Measurements from ENCODE around the gene SOX15.

The SOX15 gene

GRCh38 chr17:7589891-7590691, at the start of gene SOX15:
Gene SOX15 (minus strand): TSS chr17:7590094. CDS start chr17:7589676, 418 bp downstream.
- Histone ChIP-seq H3K27ac (peak within 1 kb of the TSS in 4 of 11 experiments; percentile 6 to 39 (median 30); a peak in 4 of 22 replicates), H3K36me3 (peaks cover 51 to 96% (median 88%) of the 10 kb centered on the region in 11 experiments), H3K4me3 (no peak within 1 kb of the TSS), H3K9ac (peak within 1 kb of the TSS in 10 of 11 experiments; percentile 8 to 67 (median 48); a peak in 17 of 22 replicates), H3K4me2 (peak within 1 kb of the TSS; percentile 27 to 95 (median 59); a peak in 21 of 22 replicates), H3K27me3 (no peaks in the 10 kb centered on the region), H3K4me1 (peaks cover 24 to 52% (median 44%) of the 10 kb centered on the region in 10 experiments), H4K20me1 (peaks cover 0 to 55% (median 12%) of the 10 kb centered on the region in 11 experiments; a peak in 13 of 22 replicates), H3K9me3 (replicated peaks in 1 of 11) (no peaks in the 10 kb centered on the region)
- no peak for TF ChIP-seq Cebpa-rat (IDR thresholded peaks at IDR 0.05)

GRCh38 chr17:7636163-7636562, 46.3 kb upstream of the SOX15 start:
- no peaks in the 10 kb centered on the region for H3K27me3 ChIP-seq
- no peaks in the 10 kb centered on the region; a peak in 1 of 22 replicates for H4K20me1 ChIP-seq
- H3K27ac ChIP-seq = no peak overlapping the region
- no peaks in the 10 kb centered on the region for H3K36me3 ChIP-seq
- H3K9me3 ChIP-seq (replicated peaks in 1 of 11) = peaks cover 0 to 5% (median 0%) of the 10 kb centered on the region in 11 experiments; a peak in 3 of 22 replicates
- no peak overlapping the region for H3K4me2 ChIP-seq
- peaks cover 4 to 15% (median 7%) of the 10 kb centered on the region in 10 experiments; a peak in 16 of 20 replicates for H3K4me1 ChIP-seq
- no peak overlapping the region for H3K9ac ChIP-seq
- no peak for TF ChIP-seq Cebpa-rat (IDR thresholded peaks at IDR 0.05)
- H3K4me3 ChIP-seq = no peak overlapping the region

- no peak for TF ChIP-seq Cebpa-rat (IDR thresholded peaks at IDR 0.05)
- no peaks in the 10 kb centered on the region; a peak in 1 of 22 replicates for H4K20me1 ChIP-seq
Observed at GRCh38 chr17:7634384-7634783, 44.5 kb upstream of the SOX15 start.

GRCh38 chr17:7633093-7633492, 43.2 kb upstream of the SOX15 start:
- Histone ChIP-seq H4K20me1 (no peaks in the 10 kb centered on the region), H3K36me3 (no peaks in the 10 kb centered on the region), H3K27me3 (no peaks in the 10 kb centered on the region), H3K4me3 (no peak overlapping the region), H3K9ac (peak overlapping the region in 5 of 11 experiments; percentile 11 to 42 (median 30); a peak in 4 of 22 replicates), H3K27ac (no peak overlapping the region; a peak in 2 of 22 replicates), H3K4me1 (peaks cover 0 to 10% (median 8%) of the 10 kb centered on the region in 10 experiments; a peak in 14 of 20 replicates), H3K9me3 (replicated peaks in 1 of 11) (no peaks in the 10 kb centered on the region), H3K4me2 (peak overlapping the region in 1 of 11 experiments; percentile 35; a peak in 1 of 22 replicates)
- TF ChIP-seq Cebpa-rat (IDR thresholded peaks at IDR 0.05) = no peak

More at GRCh38 chr17:7634384-7634783, 44.5 kb upstream of the SOX15 start:
- Histone ChIP-seq H3K27ac (no peak overlapping the region), H3K36me3 (no peaks in the 10 kb centered on the region), H3K4me3 (no peak overlapping the region), H3K4me1 (peaks cover 4 to 15% (median 7%) of the 10 kb centered on the region in 10 experiments; a peak in 16 of 20 replicates), H3K4me2 (peak overlapping the region in 1 of 11 experiments; percentile 37; a peak in 3 of 22 replicates), H3K9me3 (replicated peaks in 1 of 11) (no peaks in the 10 kb centered on the region), H3K27me3 (no peaks in the 10 kb centered on the region), H3K9ac (no peak overlapping the region)

GRCh38 chr17:7632492-7632894, 42.6 kb upstream of the SOX15 start:
- no peaks in the 10 kb centered on the region for H3K27me3 ChIP-seq
- no peaks in the 10 kb centered on the region for H3K9me3 ChIP-seq (replicated peaks in 1 of 11)
- peak overlapping the region in 3 of 11 experiments; percentile 6 to 35 (median 18); a peak in 2 of 22 replicates for H3K4me2 ChIP-seq
- H3K4me1 ChIP-seq = peaks cover 0 to 13% (median 10%) of the 10 kb centered on the region in 10 experiments; a peak in 14 of 20 replicates
- TF ChIP-seq Cebpa-rat (IDR thresholded peaks at IDR 0.05) = no peak
- no peaks in the 10 kb centered on the region for H3K36me3 ChIP-seq
- H3K27ac ChIP-seq = peak overlapping the region in 2 of 11 experiments; percentile 1 to 10; a peak in 2 of 22 replicates
- no peaks in the 10 kb centered on the region for H4K20me1 ChIP-seq
- peak overlapping the region in 6 of 11 experiments; percentile 11 to 42 (median 26); a peak in 5 of 22 replicates for H3K9ac ChIP-seq
- no peak overlapping the region for H3K4me3 ChIP-seq

- no peak for TF ChIP-seq Cebpa-rat (IDR thresholded peaks at IDR 0.05)
- no peaks in the 10 kb centered on the region for H3K36me3 ChIP-seq
Observed at GRCh38 chr17:7631398-7632380, 41.8 kb upstream of the SOX15 start.

DNA sequence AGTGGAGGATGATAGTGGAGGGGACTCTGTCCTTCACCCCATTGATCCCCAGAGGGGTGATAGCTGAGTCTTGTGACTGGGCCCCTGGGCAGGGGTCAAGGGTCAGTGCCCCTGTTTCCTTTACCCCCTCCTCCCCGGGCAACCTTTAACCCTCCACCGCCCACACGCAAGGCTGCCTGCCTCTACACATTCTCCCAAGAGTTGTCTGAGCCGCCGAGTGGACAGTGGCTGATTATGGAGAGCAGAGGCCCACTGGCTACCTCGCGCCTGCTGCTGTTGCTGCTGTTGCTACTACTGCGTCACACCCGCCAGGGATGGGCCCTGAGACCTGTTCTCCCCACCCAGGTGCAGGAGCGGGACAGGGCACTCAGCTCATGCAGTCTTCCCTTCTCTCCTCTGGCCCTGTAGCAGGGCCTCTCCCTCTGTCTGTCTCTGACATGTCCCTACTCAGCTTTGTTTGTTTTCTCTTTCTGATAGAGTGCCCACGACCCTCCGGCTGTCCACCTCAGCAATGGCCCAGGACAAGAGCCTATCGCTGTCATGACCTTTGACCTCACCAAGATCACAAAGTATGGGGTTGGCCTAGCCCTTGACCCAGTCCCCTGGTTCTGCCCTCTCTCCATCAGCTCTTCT, 40.2 kb upstream of the SOX15 start, which contains the start of gene SHBG:
TSS of gene SHBG (plus strand) at position 197 of the 633 bp plus-strand sequence. CDS start at position 235, 38 bp downstream.
- Histone ChIP-seq H3K4me1 (peaks cover 9 to 25% (median 22%) of the 10 kb centered on the region in 10 experiments), H3K9me3 (replicated peaks in 1 of 11) (no peaks in the 10 kb centered on the region), H3K27me3 (no peaks in the 10 kb centered on the region), H3K4me2 (no peak within 1 kb of the TSS), H3K9ac (peak within 1 kb of the TSS in 2 of 11 experiments; percentile 23 to 36; a peak in 1 of 22 replicates), H3K4me3 (no peak within 1 kb of the TSS), H3K27ac (no peak within 1 kb of the TSS; a peak in 1 of 22 replicates), H4K20me1 (peaks cover 0 to 9% (median 0%) of the 10 kb centered on the region in 11 experiments; a peak in 7 of 22 replicates), H3K36me3 (peaks cover 0 to 15% (median 8%) of the 10 kb centered on the region in 11 experiments; a peak in 10 of 22 replicates)
- TF ChIP-seq Cebpa-rat (IDR thresholded peaks at IDR 0.05) = no peak

More at GRCh38 chr17:7631398-7632380, 41.8 kb upstream of the SOX15 start:
- H3K27me3 ChIP-seq = no peaks in the 10 kb centered on the region
- H3K4me2 ChIP-seq = no peak overlapping the region
- peaks cover 4 to 19% (median 14%) of the 10 kb centered on the region in 10 experiments for H3K4me1 ChIP-seq
- H3K9me3 ChIP-seq (replicated peaks in 1 of 11) = no peaks in the 10 kb centered on the region
- no peak overlapping the region for H3K4me3 ChIP-seq
- peaks cover 0 to 4% (median 0%) of the 10 kb centered on the region in 11 experiments; a peak in 5 of 22 replicates for H4K20me1 ChIP-seq
- no peak overlapping the region for H3K27ac ChIP-seq
- H3K9ac ChIP-seq = peak overlapping the region in 7 of 11 experiments; percentile 9 to 46 (median 24); a peak in 7 of 22 replicates

All from BLaER1 treated with 17β-estradiol and CSF1 and Interleukin-3, amounts not matched to agents 10 nM and 100 nM (cell line).